Stimulated activated CD8-positive, alpha-beta memory T cell treated with anti-CD3 and anti-CD28 coated beads, Interleukin-15, amount 100 ng/mL, for 4 hours (primary cell): ENCODE results near the gene BBS2.
"Not testable (repeated sequence)": the region's sequence is repeated elsewhere in the genome, so short reads cannot be mapped to it uniquely, and the experiment has no call there.

ENCODE experiments used
- DNase-seq, 2 donors: peaks; one replicate each; pipeline ENCODE4 v3.0.0-alpha.2; 2020; ENCODE audit warnings: low read depth in 2 of 2

The BBS2 gene

GRCh38 chr16:56525236-56525635 lies 5.4 kb upstream of the BBS2 start:
- DNase-seq: no peak

GRCh38 chr16:56520251-56520577 lies 390 bp upstream of the BBS2 start:
- DNase-seq: no peak

GRCh38 chr16:56518425-56518824 lies 1.4 kb downstream of the BBS2 start:
- no peak for DNase-seq

- DNase-seq: no peak
These were observed 2.6 kb downstream of the BBS2 start for GRCh38 chr16:56517206-56517605.

GRCh38 chr16:56515665-56516064 lies 4.2 kb downstream of the BBS2 start:
- no peak for DNase-seq

GRCh38 chr16:56514845-56515244 lies 5.0 kb downstream of the BBS2 start:
- DNase-seq: no peak

GRCh38 chr16:56513972-56514371 lies 5.9 kb downstream of the BBS2 start:
- no peak for DNase-seq

- no peak for DNase-seq
These were observed 6.7 kb downstream of the BBS2 start for GRCh38 chr16:56513091-56513490.

GRCh38 chr16:56512025-56512424 lies 7.8 kb downstream of the BBS2 start:
- DNase-seq: no peak

- no peak for DNase-seq
These were observed 9.3 kb downstream of the BBS2 start for GRCh38 chr16:56510544-56510943.

GRCh38 chr16:56506941-56507340 lies 12.9 kb downstream of the BBS2 start:
- DNase-seq: no peak

GRCh38 chr16:56505181-56505580 lies 14.6 kb downstream of the BBS2 start:
- DNase-seq: no peak

GRCh38 chr16:56493815-56494214 lies 26.0 kb downstream of the BBS2 start:
- DNase-seq: no peak

GRCh38 chr16:56493126-56493525 lies 26.7 kb downstream of the BBS2 start:
- DNase-seq: no peak

- no peak for DNase-seq
These were observed 28.1 kb downstream of the BBS2 start for GRCh38 chr16:56491657-56492261.

- DNase-seq: not testable (repeated sequence)
These were observed 31.0 kb downstream of the BBS2 start for GRCh38 chr16:56488868-56489267.

GRCh38 chr16:56488035-56488434 lies 31.8 kb downstream of the BBS2 start:
- DNase-seq: no peak

GRCh38 chr16:56483394-56483793 lies 36.4 kb downstream of the BBS2 start:
- no peak for DNase-seq

- DNase-seq: no peak
These were observed 37.1 kb downstream of the BBS2 start for GRCh38 chr16:56482683-56483236.

- DNase-seq: no peak
These were observed 38.2 kb downstream of the BBS2 start for GRCh38 chr16:56481468-56482122.

- DNase-seq: no peak
These were observed 38.9 kb downstream of the BBS2 start for GRCh38 chr16:56480776-56481467.

- DNase-seq: no peak
These were observed 40.4 kb downstream of the BBS2 start for GRCh38 chr16:56479469-56479868.
